SK-N-SH (cell line): ENCODE results near the gene SPAG6. TPM values are rescaled to one million over a fixed set of nuclear protein-coding genes. Genes with fewer than 3 reads are reported as not detected.

ENCODE experiments used
- CTCF ChIA-PET: fragments of 300-600, 350-600 bp; formaldehyde crosslinking; extraction: SDS; loops from one replicate; lab custom pipeline; 2021; lab: Yijun Ruan, JAX
- POLR2A ChIA-PET: fragments of 350-600 bp; sonication (Branson Sonifier 250); formaldehyde crosslinking; extraction: SDS; loops from one replicate; lab custom pipeline; 2020; ENCODE audit warnings: antibody characterized with exemption, inconsistent platforms; lab: Yijun Ruan, JAX
- DNase-seq: peaks from one replicate; pipeline ENCODE4 v3.0.0; 2012
- H2AFZ ChIP-seq: fragments of 200-600 bp; sonication (generic); 2 replicates; pipeline ENCODE4 v1.8.1; 2016; ENCODE audit warnings: antibody characterized with exemption, mild to moderate bottlenecking, low read depth
- H3F3A ChIP-seq: fragments of 200-600 bp; sonication (generic); replicated peaks from 2 replicates; pipeline ENCODE3; 2016; ENCODE audit warnings: antibody characterized with exemption, mild to moderate bottlenecking; ENCODE audit not compliant: insufficient read depth
- H3K27ac ChIP-seq, 2 experiments: fragments of 200-500 bp in 1 of 2; fragments of 200-600 bp in 1 of 2; sonication (Bioruptor generic) in 1 of 2; sonication (generic), shearing (Covaris generic) in 1 of 2; 2 replicates each; pipeline versions ENCODE4 v1.5.1 to v1.6.1; 2014 to 2016; ENCODE audit warnings: low read depth in 2 of 2, inconsistent platforms in 1 of 2, low read length in 1 of 2, mild to moderate bottlenecking in 1 of 2, mixed read lengths in 1 of 2
- H3K27me3 ChIP-seq: fragments of 200-600 bp; sonication (generic), shearing (Covaris generic); 2 replicates; pipeline ENCODE4 v1.6.1; 2016; ENCODE audit warnings: mixed run types; ENCODE audit not compliant: insufficient read depth
- H3K36me3 ChIP-seq, 2 experiments: fragments of 200-500 bp in 1 of 2; fragments of 200-600 bp in 1 of 2; sonication (Bioruptor generic) in 1 of 2; sonication (generic) in 1 of 2; replicated peaks in 1 of 2; 2 replicates each; pipeline versions ENCODE3 to v1.5.1; 2014 to 2016; ENCODE audit warnings: low read length in 1 of 2, mild to moderate bottlenecking in 1 of 2; ENCODE audit not compliant: insufficient read depth in 2 of 2, control insufficient read depth in 1 of 2
- H3K4me1 ChIP-seq, 2 experiments: fragments of 200-500 bp in 1 of 2; fragments of 200-600 bp in 1 of 2; sonication (Bioruptor generic) in 1 of 2; sonication (generic), shearing (Covaris generic) in 1 of 2; 2 replicates each; pipeline versions ENCODE4 v1.5.1 to v1.6.1; 2014 to 2016; ENCODE audit warnings: low read depth in 1 of 2, low read length in 1 of 2, mixed run types in 1 of 2; ENCODE audit not compliant: insufficient read depth in 2 of 2, control insufficient read depth in 1 of 2
- H3K4me2 ChIP-seq: fragments of 200-600 bp; sonication (generic), shearing (Covaris generic); 2 replicates; pipeline ENCODE4 v1.6.1; 2017; ENCODE audit warnings: mixed run types
- H3K4me3 ChIP-seq, 2 experiments: fragments of 200-500 bp in 1 of 2; fragments of 200-600 bp in 1 of 2; sonication (Bioruptor generic) in 1 of 2; sonication (generic), shearing (Covaris generic) in 1 of 2; 2 replicates each; pipeline versions ENCODE4 v1.5.1 to v1.8.1; 2014 to 2016; ENCODE audit warnings: low read depth in 2 of 2, inconsistent platforms in 1 of 2, low read length in 1 of 2, mild to moderate bottlenecking in 1 of 2, mixed read lengths in 1 of 2, moderate library complexity in 1 of 2
- H3K79me2 ChIP-seq: fragments of 200-600 bp; sonication (generic); 2 replicates; pipeline ENCODE4 v1.8.1; 2017; ENCODE audit warnings: mild to moderate bottlenecking; ENCODE audit not compliant: insufficient read depth
- H3K9ac ChIP-seq: fragments of 200-600 bp; sonication (generic); 2 replicates; pipeline ENCODE4 v1.6.1; 2017; ENCODE audit warnings: mixed run types
- H3K9me2 ChIP-seq: fragments of 200-600 bp; sonication (generic); 2 replicates; pipeline ENCODE4 v1.6.1; 2017; ENCODE audit warnings: mixed run types
- H3K9me3 ChIP-seq: fragments of 200-600 bp; sonication (generic); 2 replicates; pipeline ENCODE4 v1.6.1; 2017; ENCODE audit warnings: mixed run types, mild to moderate bottlenecking, moderate library complexity
- H4K20me1 ChIP-seq: fragments of 200-600 bp; sonication (generic); 2 replicates; pipeline ENCODE4 v1.6.1; 2017; ENCODE audit warnings: mild to moderate bottlenecking, mixed run types; ENCODE audit not compliant: insufficient read depth
- ELF1 ChIP-seq: IDR thresholded peaks from 2 replicates; pipeline ENCODE4 v1.4.0; 2012
- FOSL2 ChIP-seq: IDR thresholded peaks from 2 replicates; pipeline ENCODE4 v1.4.0; 2012; ENCODE audit warnings: low read depth, mild to moderate bottlenecking, moderate library complexity, borderline replicate concordance
- FOXJ3 ChIP-seq: sonication (generic); formaldehyde crosslinking; IDR thresholded peaks from 2 replicates; pipeline ENCODE4 v1.5.1; 2020; ENCODE audit warnings: mild to moderate bottlenecking, missing genetic modification reagents
- FOXM1 ChIP-seq: IDR thresholded peaks from 2 replicates; pipeline ENCODE4 v1.4.0; 2012; ENCODE audit warnings: low read depth, mild to moderate bottlenecking
- GABPA ChIP-seq: IDR thresholded peaks from 2 replicates; pipeline ENCODE4 v1.4.0; 2012; ENCODE audit warnings: low read depth, mild to moderate bottlenecking
- IRF3 ChIP-seq: fragments of 150-350 bp; IDR thresholded peaks from 2 replicates; pipeline ENCODE4 v1.6.1; 2016; ENCODE audit warnings: mild to moderate bottlenecking, low read depth, low read length
- MEF2A ChIP-seq: IDR thresholded peaks from 2 replicates; pipeline ENCODE4 v1.4.0; 2012; ENCODE audit warnings: low read depth, borderline replicate concordance
- MXI1 ChIP-seq: IDR thresholded peaks from 2 replicates; pipeline ENCODE4 v1.6.1; 2012; ENCODE audit warnings: mild to moderate bottlenecking, low read depth, low read length, improper control_type of control experiment
- NFIC ChIP-seq: IDR thresholded peaks from 2 replicates; pipeline ENCODE4 v1.4.0; 2012; ENCODE audit warnings: borderline replicate concordance
- NRF1 ChIP-seq: IDR thresholded peaks from 2 replicates; pipeline ENCODE4 v1.6.1; 2012; ENCODE audit warnings: low read depth, mild to moderate bottlenecking, low read length
- POLR2AphosphoS5 ChIP-seq: IDR thresholded peaks from 2 replicates; pipeline ENCODE4 v1.6.1; 2012; ENCODE audit warnings: low read depth, low read length
- RAD21 ChIP-seq: IDR thresholded peaks from 2 replicates; pipeline ENCODE4 v1.6.1; 2012; ENCODE audit warnings: mild to moderate bottlenecking, low read length
- RCOR1 ChIP-seq: fragments of 150-350 bp; IDR thresholded peaks from 2 replicates; pipeline ENCODE4 v1.6.1; 2017; ENCODE audit warnings: antibody characterized with exemption, low read length
- SIN3A ChIP-seq: IDR thresholded peaks from 2 replicates; pipeline ENCODE4 v1.6.1; 2012; ENCODE audit warnings: low read depth, mild to moderate bottlenecking, low read length, moderate library complexity, borderline replicate concordance
- TEAD4 ChIP-seq: IDR thresholded peaks from 2 replicates; pipeline ENCODE4 v1.4.0; 2012; ENCODE audit warnings: mild to moderate bottlenecking, borderline replicate concordance; ENCODE audit not compliant: insufficient read depth
- YY1 ChIP-seq: IDR thresholded peaks from 2 replicates; pipeline ENCODE4 v1.4.0; 2012; ENCODE audit warnings: low read depth, mild to moderate bottlenecking
- WGBS: methylation state at CpG from one replicate; pipeline ENCODE4 v1.1.6; 2017; ENCODE audit warnings: low lambda C conversion rate; 5-methylcytosine and 5-hydroxymethylcytosine counted together
- polyA plus RNA-seq, 3 experiments: library from polyadenylated mRNA; depleted of rRNA; stranded (reverse); fragments of >200 nt; gene quantifications; 2 replicates each; pipeline ENCODE4 v1.2.3, GENCODE V29; 2012
- TF ChIP-seq, protein P1 (sequence below): IDR thresholded peaks from 2 replicates; pipeline ENCODE4 v1.4.0; 2012; ENCODE audit warnings: low read depth, borderline replicate concordance
- TF ChIP-seq, protein P2 (sequence below): IDR thresholded peaks from 2 replicates; pipeline ENCODE4 v1.4.0; 2012; ENCODE audit warnings: low read depth
- TF ChIP-seq, protein P3 (sequence below): IDR thresholded peaks from 2 replicates; pipeline ENCODE4 v1.6.1; 2012; ENCODE audit warnings: mild to moderate bottlenecking, low read depth, low read length, moderate library complexity

Gene SPAG6
- polyA plus RNA-seq, 1 of the 3 experiments (the other 2 are of a cell fraction) = 0.77 TPM

DNA sequence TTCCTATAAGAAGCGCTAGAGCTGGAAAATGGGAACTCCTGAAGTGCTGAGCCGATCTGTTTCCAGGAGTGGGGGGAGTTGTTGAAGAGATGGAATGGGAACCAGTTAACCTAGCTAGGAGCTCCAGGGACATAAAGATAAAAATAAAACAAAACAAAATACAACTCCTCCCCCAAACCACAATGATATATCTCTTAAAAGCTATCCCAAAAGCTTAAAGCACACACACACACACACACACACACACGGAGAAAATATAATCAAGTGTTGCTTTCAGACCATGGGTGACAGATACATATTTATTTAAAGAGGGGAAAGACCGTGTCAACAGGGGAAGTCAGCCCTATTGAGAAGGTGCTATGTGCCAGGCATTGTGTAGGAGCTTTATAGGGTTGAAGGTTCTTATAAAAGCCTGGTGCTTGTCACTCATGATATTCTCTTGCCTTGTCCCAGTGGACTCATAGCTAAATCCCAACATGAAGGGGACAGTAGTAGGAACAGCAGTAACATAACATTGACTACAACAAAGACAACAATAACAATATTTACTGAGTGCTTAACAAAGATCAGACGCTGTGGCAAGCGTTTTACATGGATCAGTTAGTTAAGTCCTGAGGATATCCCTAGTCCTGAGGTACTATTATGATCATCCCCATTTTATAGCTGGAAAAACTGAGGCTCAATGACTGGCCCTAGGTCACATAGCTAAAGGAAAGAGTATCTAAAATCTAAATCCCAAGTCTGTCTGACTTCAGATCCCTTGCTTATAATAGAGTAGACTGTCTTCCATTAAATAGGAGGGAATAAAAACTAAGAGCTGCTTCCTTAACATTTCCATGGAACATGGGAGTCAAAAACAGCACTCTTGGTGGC lies 115.5 kb downstream of the SPAG6 start:
- Histone ChIP-seq H3K4me2 (no peak overlapping the region), H3K79me2 (no peaks in the 10 kb centered on the region), H3K4me3 (no peak overlapping the region), H3K27me3 (no peaks in the 10 kb centered on the region), H3K27ac (no peak overlapping the region), H3K9ac (no peak overlapping the region), H4K20me1 (no peaks in the 10 kb centered on the region), H3F3A (no peaks in the 10 kb centered on the region), H3K36me3 (no peaks in the 10 kb centered on the region), H3K4me1 (no peaks in the 10 kb centered on the region), H2AFZ (no peak overlapping the region), H3K9me2 (no peaks in the 10 kb centered on the region), H3K9me3 (no peaks in the 10 kb centered on the region)
- DNase-seq = no peak
- CTCF ChIA-PET = interaction anchor here (1.7 kb wide), 1 partner anchor 12 kb away, joined by 6 read pairs; no protein-coding TSS in a partner anchor
- 84% methylated on average over 6 of the region's 6 CpGs for WGBS
- TF ChIP-seq IRF3 (no peak), SIN3A (no peak), MXI1 (no peak), ELF1 (no peak), TEAD4 (no peak), NRF1 (no peak), YY1 (no peak), FOXJ3 (CRISPR knock-in tag) (no peak)
- TF ChIP-seq, protein P1, sequence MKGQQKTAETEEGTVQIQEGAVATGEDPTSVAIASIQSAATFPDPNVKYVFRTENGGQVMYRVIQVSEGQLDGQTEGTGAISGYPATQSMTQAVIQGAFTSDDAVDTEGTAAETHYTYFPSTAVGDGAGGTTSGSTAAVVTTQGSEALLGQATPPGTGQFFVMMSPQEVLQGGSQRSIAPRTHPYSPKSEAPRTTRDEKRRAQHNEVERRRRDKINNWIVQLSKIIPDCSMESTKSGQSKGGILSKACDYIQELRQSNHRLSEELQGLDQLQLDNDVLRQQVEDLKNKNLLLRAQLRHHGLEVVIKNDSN = no peak
- POLR2A ChIA-PET = no interaction called here

DNA sequence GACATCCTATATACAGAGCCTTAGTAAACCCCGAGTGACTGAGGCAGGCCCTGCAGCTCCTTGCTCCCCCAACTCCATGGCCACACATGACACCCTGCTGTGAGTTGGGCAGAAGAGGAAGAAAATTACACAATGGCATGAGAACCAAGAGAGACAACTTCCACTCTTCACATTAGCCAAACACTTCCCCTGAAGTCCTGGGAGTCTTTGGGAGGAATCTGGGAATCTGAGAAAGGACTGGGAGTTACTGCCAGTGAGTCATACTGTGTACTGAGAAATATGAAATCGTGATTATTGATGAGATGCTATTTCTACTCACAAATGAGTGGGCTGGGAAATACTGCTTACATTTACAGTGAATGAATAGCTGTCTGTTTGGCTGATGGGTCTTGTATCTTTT lies 116.6 kb downstream of the SPAG6 start:
- CTCF ChIA-PET = interaction anchor here (1.1 kb wide), 1 partner anchor 15 kb away, joined by 3 read pairs; no protein-coding TSS in a partner anchor
- TF ChIP-seq, protein P2, sequence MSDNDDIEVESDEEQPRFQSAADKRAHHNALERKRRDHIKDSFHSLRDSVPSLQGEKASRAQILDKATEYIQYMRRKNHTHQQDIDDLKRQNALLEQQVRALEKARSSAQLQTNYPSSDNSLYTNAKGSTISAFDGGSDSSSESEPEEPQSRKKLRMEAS = no peak
- TF ChIP-seq MXI1 (no peak), IRF3 (no peak), MEF2A (no peak), RCOR1 (no peak), GABPA (no peak), POLR2AphosphoS5 (no peak), RAD21 (no peak), FOXM1 (no peak), FOSL2 (no peak), NRF1 (no peak), NFIC (no peak)
- TF ChIP-seq, protein P1 = no peak
- TF ChIP-seq, protein P3, sequence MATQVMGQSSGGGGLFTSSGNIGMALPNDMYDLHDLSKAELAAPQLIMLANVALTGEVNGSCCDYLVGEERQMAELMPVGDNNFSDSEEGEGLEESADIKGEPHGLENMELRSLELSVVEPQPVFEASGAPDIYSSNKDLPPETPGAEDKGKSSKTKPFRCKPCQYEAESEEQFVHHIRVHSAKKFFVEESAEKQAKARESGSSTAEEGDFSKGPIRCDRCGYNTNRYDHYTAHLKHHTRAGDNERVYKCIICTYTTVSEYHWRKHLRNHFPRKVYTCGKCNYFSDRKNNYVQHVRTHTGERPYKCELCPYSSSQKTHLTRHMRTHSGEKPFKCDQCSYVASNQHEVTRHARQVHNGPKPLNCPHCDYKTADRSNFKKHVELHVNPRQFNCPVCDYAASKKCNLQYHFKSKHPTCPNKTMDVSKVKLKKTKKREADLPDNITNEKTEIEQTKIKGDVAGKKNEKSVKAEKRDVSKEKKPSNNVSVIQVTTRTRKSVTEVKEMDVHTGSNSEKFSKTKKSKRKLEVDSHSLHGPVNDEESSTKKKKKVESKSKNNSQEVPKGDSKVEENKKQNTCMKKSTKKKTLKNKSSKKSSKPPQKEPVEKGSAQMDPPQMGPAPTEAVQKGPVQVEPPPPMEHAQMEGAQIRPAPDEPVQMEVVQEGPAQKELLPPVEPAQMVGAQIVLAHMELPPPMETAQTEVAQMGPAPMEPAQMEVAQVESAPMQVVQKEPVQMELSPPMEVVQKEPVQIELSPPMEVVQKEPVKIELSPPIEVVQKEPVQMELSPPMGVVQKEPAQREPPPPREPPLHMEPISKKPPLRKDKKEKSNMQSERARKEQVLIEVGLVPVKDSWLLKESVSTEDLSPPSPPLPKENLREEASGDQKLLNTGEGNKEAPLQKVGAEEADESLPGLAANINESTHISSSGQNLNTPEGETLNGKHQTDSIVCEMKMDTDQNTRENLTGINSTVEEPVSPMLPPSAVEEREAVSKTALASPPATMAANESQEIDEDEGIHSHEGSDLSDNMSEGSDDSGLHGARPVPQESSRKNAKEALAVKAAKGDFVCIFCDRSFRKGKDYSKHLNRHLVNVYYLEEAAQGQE = no peak

More for the DNA sequence above, 116.6 kb downstream of the SPAG6 start:
- no peak overlapping the region for H3K4me3 ChIP-seq
- H3K27ac ChIP-seq = no peak overlapping the region
- 50% methylated on average over 2 of the region's 2 CpGs for WGBS
- H3K27me3 ChIP-seq = no peaks in the 10 kb centered on the region
- no peaks in the 10 kb centered on the region for H3K79me2 ChIP-seq
- no peaks in the 10 kb centered on the region for H3K36me3 ChIP-seq
- POLR2A ChIA-PET = no interaction called here
- no peak overlapping the region for H3K4me2 ChIP-seq
- H3F3A ChIP-seq = no peaks in the 10 kb centered on the region
- no peaks in the 10 kb centered on the region for H4K20me1 ChIP-seq
- no peak for DNase-seq
- H3K9me3 ChIP-seq = no peaks in the 10 kb centered on the region
- no peak overlapping the region for H3K9ac ChIP-seq
- no peak overlapping the region for H2AFZ ChIP-seq
- H3K4me1 ChIP-seq = no peaks in the 10 kb centered on the region
- H3K9me2 ChIP-seq = no peaks in the 10 kb centered on the region
